Measurements from ENCODE around the gene HECTD1. TPM values are rescaled to one million over a fixed set of nuclear protein-coding genes. Genes with fewer than 3 reads are reported as not detected.
"Not testable (repeated sequence)": the region's sequence is repeated elsewhere in the genome, so short reads cannot be mapped to it uniquely, and the experiment has no call there.

The HECTD1 gene
- total RNA-seq, 1 experiment from 2014 or later, result 160 TPM

- ATAC-seq (no peak), DNase-seq (ENCODE audit: low read depth, low spot score) (no peak)
- H3K79me2 ChIP-seq (ENCODE audit: insufficient read depth, low read length), result peaks cover 100% of the 10 kb centered on the region
- CTCF ChIA-PET, result interaction anchor here (1.0 kb wide), 1 partner anchor 13 kb away, joined by 3 read pairs; no protein-coding TSS in a partner anchor
- no peaks in the 10 kb centered on the region for H3K9me3 ChIP-seq (ENCODE audit: control insufficient read depth in 1 of 2, insufficient read depth in 1 of 2, low read depth in 1 of 2, low read length in 2 of 2)
- intact Hi-C loops (cut with micrococcal nuclease), result no loop called here
- H4K20me1 ChIP-seq (ENCODE audit: insufficient read depth), result peaks cover 3% of the 10 kb centered on the region; the same call in 1 of the 2 replicates
- H2AFZ ChIP-seq (ENCODE audit: low read depth, low read length, poor library complexity, severe bottlenecking), result no peak overlapping the region
- no peak overlapping the region; a peak in 1 of 4 replicates for H3K4me3 ChIP-seq (replicated peaks in 1 of 2; ENCODE audit: low read depth in 1 of 2, low read length in 2 of 2)
- peaks cover 58 to 60% of the 10 kb centered on the region in 2 experiments for H3K4me1 ChIP-seq (ENCODE audit: control insufficient read depth in 1 of 2, insufficient read depth in 2 of 2, low read length in 2 of 2)
- H3K27ac ChIP-seq (ENCODE audit: low read depth, low read length), result peak overlapping the region; percentile 93; the same call in 1 of the 2 replicates
- BruUV-seq (replicated peaks), result no TSS peak
- RAD21 ChIA-PET (ENCODE audit: low non-redundant PET in 1 of 2, low total read pairs in 2 of 2, uncharacterized antibody in 2 of 2, unreplicated experiment in 2 of 2), result no interaction called here
- H3K27me3 ChIP-seq (ENCODE audit: insufficient read depth, low read length), result no peaks in the 10 kb centered on the region
- H3K36me3 ChIP-seq (ENCODE audit: control insufficient read depth in 1 of 2, insufficient read depth in 2 of 2, low read length in 2 of 2), result peaks cover 3 to 6% of the 10 kb centered on the region in 2 experiments; a peak in 1 of 4 replicates
- H3K9ac ChIP-seq (ENCODE audit: low read length), result no peak overlapping the region
- POLR2A ChIA-PET, result no interaction called here
- H3K4me2 ChIP-seq (ENCODE audit: low read length), result peak overlapping the region; percentile 68
- TF ChIP-seq FOSL1 (IDR thresholded peaks at IDR 0.05; ENCODE audit: low read depth), result 0 out of 2 replicates have a peak, but pooled peaks have one; percentile 25
- TF ChIP-seq ATF3 (IDR thresholded peaks at IDR 0.05), result no peak
- H3K9me2 ChIP-seq (ENCODE audit: insufficient read depth), result no peaks in the 10 kb centered on the region
Observed at GRCh38 chr14:31194095-31194494, 13.5 kb downstream of the HECTD1 start.

GRCh38 chr14:31192544-31192943 lies 15.0 kb downstream of the HECTD1 start:
- Histone ChIP-seq H3K79me2 (ENCODE audit: insufficient read depth, low read length) (peaks cover 100% of the 10 kb centered on the region), H3K4me1 (ENCODE audit: control insufficient read depth in 1 of 2, insufficient read depth in 2 of 2, low read length in 2 of 2) (peaks cover 42 to 47% of the 10 kb centered on the region in 2 experiments)
- BruUV-seq (replicated peaks); H3K27ac ChIP-seq (ENCODE audit: low read depth, low read length); H3K9me2 ChIP-seq (ENCODE audit: insufficient read depth); ATAC-seq; H3K27me3 ChIP-seq (ENCODE audit: insufficient read depth, low read length); H3K9me3 ChIP-seq (ENCODE audit: control insufficient read depth in 1 of 2, insufficient read depth in 1 of 2, low read depth in 1 of 2, low read length in 2 of 2); intact Hi-C loops (cut with micrococcal nuclease); H3K4me2 ChIP-seq (ENCODE audit: low read length); H2AFZ ChIP-seq (ENCODE audit: low read depth, low read length, poor library complexity, severe bottlenecking); H4K20me1 ChIP-seq (ENCODE audit: insufficient read depth); POLR2A ChIA-PET; H3K9ac ChIP-seq (ENCODE audit: low read length); RAD21 ChIA-PET (ENCODE audit: low non-redundant PET in 1 of 2, low total read pairs in 2 of 2, uncharacterized antibody in 2 of 2, unreplicated experiment in 2 of 2); H3K4me3 ChIP-seq (replicated peaks in 1 of 2; ENCODE audit: low read depth in 1 of 2, low read length in 2 of 2); CTCF ChIA-PET; H3K36me3 ChIP-seq (ENCODE audit: control insufficient read depth in 1 of 2, insufficient read depth in 2 of 2, low read length in 2 of 2); DNase-seq (ENCODE audit: low read depth, low spot score): not testable (repeated sequence)

Data from HCT116 (cell line).